NCI-H1694 treated with DMSO at 0.1 percent for 48 hours (cell line): ENCODE measurements around the gene ANKRD13D.

ENCODE experiments used
- DNase-seq: peaks from one replicate; lab custom pipeline; 2025; lab: John Stamatoyannopoulos, UW

Gene ANKRD13D

GRCh38 chr11:67261946-67262681 lies 27.0 kb upstream of the ANKRD13D start:
- DNase-seq, result no peak

- peak; percentile 51 for DNase-seq
These were observed 26.1 kb upstream of the ANKRD13D start for GRCh38 chr11:67262731-67263675.

- no peak for DNase-seq
These were observed 24.8 kb upstream of the ANKRD13D start for GRCh38 chr11:67264260-67264659.

GRCh38 chr11:67264877-67265632 lies 24.0 kb upstream of the ANKRD13D start:
- no peak for DNase-seq

- no peak for DNase-seq
These were observed 23.3 kb upstream of the ANKRD13D start for GRCh38 chr11:67265633-67266448.

GRCh38 chr11:67266449-67267187 lies 22.5 kb upstream of the ANKRD13D start, which contains the start of gene GRK2:
TSS of gene GRK2 (plus strand) at chr11:67266473. CDS start at chr11:67266700, 227 bp downstream.
- DNase-seq, result no peak

- DNase-seq, result no peak
These were observed 21.7 kb upstream of the ANKRD13D start for GRCh38 chr11:67267188-67268080.

- no peak for DNase-seq
These were observed 20.8 kb upstream of the ANKRD13D start for GRCh38 chr11:67268081-67268961.

GRCh38 chr11:67268962-67269268 lies 20.2 kb upstream of the ANKRD13D start:
- no peak for DNase-seq

GRCh38 chr11:67269401-67270255 lies 19.5 kb upstream of the ANKRD13D start:
- DNase-seq, result peak; percentile 51

- no peak for DNase-seq
These were observed 18.6 kb upstream of the ANKRD13D start for GRCh38 chr11:67270256-67271204.

- DNase-seq, result no peak
These were observed 17.9 kb upstream of the ANKRD13D start for GRCh38 chr11:67271205-67271540.

GRCh38 chr11:67271541-67272284 lies 17.4 kb upstream of the ANKRD13D start:
- DNase-seq, result no peak

- no peak for DNase-seq
These were observed 16.5 kb upstream of the ANKRD13D start for GRCh38 chr11:67272327-67273259.
